HG03558 (cell line): ENCODE results near the gene ABHD17B.

Source experiments
- ATAC-seq: cut with Tn5 transposase; IDR thresholded peaks from one replicate; pipeline ENCODE4 v1.9.1; 2021; ENCODE audit warnings: moderate number of reproducible peaks; ENCODE audit not compliant: unreplicated experiment; ENCODE audit errors: extremely low read depth

ABHD17B gene

GRCh38 chr9:71824257-71824656 lies 86.7 kb downstream of the ABHD17B start:
- ATAC-seq, result no peak

- ATAC-seq, result no peak
These were observed 88.1 kb downstream of the ABHD17B start for GRCh38 chr9:71822935-71823334.

- no peak for ATAC-seq
These were observed 88.5 kb downstream of the ABHD17B start for GRCh38 chr9:71822456-71822855.

- ATAC-seq, result no peak
These were observed 89.6 kb downstream of the ABHD17B start for GRCh38 chr9:71821405-71821804.

- ATAC-seq, result no peak
These were observed 90.5 kb downstream of the ABHD17B start for GRCh38 chr9:71820403-71820921.

GRCh38 chr9:71819115-71819739 lies 91.8 kb downstream of the ABHD17B start:
- ATAC-seq, result no peak

GRCh38 chr9:71816916-71817451 lies 94.0 kb downstream of the ABHD17B start:
- ATAC-seq, result no peak
